Measurements from ENCODE around the gene PARP12.

The PARP12 gene

DNA sequence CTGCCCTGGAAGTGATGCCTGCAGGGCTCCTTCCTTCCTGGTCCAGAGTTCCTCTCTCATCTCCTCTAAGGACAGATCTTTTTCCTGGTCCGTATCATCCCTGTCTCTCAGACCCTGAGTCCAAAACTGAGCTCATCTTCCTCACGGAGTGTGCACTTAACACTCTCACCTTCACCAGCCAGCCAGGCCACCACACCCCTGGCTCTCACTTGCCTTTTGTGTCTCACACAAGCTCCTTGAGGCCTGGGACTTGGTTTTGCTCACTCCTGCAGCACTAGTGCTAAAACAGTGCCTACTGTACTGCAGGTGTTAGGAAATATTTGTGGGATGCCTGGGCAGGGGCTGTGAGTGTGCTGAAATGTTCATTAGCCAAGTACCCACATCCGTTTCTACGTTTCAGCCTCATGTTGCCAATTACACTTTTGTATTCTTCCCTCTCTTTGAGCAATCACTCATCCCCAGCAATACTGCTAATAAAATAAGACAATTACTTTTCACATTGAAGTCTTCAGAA, 21.4 kb upstream of the PARP12 start:
- Histone ChIP-seq H3K27ac (no peak overlapping the region), H3K36me3 (replicated peaks) (no peaks in the 10 kb centered on the region), H3K27me3 (replicated peaks) (no peaks in the 10 kb centered on the region), H3K4me3 (ENCODE audit: low read depth, low read length) (no peak overlapping the region)
- in situ Hi-C loops (cut with HindIII; ENCODE audit: low pct_ligation_motif_present, low sequenced_read_pairs): no loop called here
- no peak for DNase-seq
- TF ChIP-seq, protein P1, sequence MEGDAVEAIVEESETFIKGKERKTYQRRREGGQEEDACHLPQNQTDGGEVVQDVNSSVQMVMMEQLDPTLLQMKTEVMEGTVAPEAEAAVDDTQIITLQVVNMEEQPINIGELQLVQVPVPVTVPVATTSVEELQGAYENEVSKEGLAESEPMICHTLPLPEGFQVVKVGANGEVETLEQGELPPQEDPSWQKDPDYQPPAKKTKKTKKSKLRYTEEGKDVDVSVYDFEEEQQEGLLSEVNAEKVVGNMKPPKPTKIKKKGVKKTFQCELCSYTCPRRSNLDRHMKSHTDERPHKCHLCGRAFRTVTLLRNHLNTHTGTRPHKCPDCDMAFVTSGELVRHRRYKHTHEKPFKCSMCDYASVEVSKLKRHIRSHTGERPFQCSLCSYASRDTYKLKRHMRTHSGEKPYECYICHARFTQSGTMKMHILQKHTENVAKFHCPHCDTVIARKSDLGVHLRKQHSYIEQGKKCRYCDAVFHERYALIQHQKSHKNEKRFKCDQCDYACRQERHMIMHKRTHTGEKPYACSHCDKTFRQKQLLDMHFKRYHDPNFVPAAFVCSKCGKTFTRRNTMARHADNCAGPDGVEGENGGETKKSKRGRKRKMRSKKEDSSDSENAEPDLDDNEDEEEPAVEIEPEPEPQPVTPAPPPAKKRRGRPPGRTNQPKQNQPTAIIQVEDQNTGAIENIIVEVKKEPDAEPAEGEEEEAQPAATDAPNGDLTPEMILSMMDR (IDR thresholded peaks at IDR 0.05; ENCODE audit: low read depth, low read length, missing control alignments): no peak

DNA sequence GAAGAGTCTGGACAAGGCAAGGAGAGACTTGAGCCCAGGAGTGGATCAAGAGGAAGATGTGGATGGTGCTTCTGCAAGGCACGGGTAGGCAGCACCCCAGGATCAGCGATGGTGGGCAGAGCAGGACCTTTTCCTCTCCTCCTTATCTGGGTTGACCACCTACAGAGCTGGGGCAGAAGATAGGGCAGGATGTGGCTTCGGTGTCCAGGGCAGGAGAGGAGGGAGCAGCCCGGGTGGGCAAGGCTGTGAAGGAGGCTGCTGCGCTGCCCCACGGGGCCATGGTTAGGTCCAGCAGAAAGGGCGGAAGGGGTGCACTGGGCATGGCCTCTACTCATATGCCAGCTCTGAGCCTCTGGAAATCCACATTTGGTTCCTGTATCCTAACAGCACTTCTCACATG, 20.0 kb upstream of the PARP12 start:
- TF ChIP-seq, protein P1 (IDR thresholded peaks at IDR 0.05; ENCODE audit: low read depth, low read length, missing control alignments): no peak
- Histone ChIP-seq H3K36me3 (replicated peaks) (no peaks in the 10 kb centered on the region), H3K27me3 (replicated peaks) (no peaks in the 10 kb centered on the region), H3K27ac (no peak overlapping the region), H3K4me3 (ENCODE audit: low read depth, low read length) (no peak overlapping the region)
- in situ Hi-C loops (cut with HindIII; ENCODE audit: low pct_ligation_motif_present, low sequenced_read_pairs): no loop called here
- DNase-seq: no peak

DNA sequence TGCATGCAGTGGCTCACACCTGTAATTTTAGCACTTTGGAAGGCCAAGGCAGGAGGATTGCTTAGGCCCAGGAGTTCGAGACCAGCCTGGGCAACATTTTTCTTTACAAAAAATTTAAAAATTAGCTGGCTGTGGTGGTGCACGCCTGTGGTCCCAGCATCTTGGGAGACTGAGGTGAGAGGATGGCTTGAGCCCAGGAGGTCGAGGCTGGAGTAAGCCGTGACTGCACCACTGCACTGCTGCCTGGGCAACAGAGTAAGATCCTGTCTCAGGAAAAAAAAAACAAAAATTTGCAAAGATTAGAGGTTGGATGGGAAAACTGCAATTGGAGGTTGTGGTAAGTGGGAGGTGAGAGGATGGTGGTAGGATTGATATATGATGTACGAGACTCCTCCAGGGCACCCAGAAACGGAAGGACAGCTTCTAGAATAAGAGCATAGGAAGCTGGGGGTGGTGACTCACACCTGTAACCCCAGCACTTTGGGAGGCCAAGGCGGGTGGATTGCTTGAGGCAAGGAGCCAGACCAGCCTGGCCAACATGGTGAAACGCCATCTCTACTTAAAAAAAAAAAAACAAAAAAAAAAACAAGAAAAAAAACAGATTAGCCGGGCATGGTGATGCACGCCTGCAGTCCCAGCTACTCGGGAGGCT, 19.1 kb upstream of the PARP12 start:
- Histone ChIP-seq H3K36me3 (replicated peaks) (no peaks in the 10 kb centered on the region), H3K27me3 (replicated peaks) (no peaks in the 10 kb centered on the region), H3K4me3 (ENCODE audit: low read depth, low read length) (no peak overlapping the region), H3K27ac (no peak overlapping the region)
- TF ChIP-seq, protein P1 (IDR thresholded peaks at IDR 0.05; ENCODE audit: low read depth, low read length, missing control alignments): no peak
- in situ Hi-C loops (cut with HindIII; ENCODE audit: low pct_ligation_motif_present, low sequenced_read_pairs): no loop called here
- no peak for DNase-seq

DNA sequence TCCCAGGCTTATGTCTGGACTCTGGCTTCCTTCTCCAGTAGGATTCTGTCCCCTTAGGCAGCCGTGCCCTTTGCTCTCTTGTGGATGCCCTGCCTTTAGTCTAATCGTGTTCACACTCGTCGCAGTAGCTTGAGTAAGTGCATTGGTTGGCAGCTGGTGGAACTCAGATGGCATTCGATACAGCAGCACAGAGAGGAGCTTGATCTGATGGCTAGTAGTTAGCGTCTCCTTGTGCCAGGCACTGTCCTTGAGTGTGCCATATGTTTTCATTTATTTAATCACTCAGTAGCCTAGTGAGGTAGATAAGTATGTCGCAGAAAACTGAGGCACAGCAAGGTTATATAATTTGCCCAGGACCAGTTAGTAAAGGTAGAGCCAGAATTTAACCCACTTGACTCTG, 18.2 kb upstream of the PARP12 start:
- Histone ChIP-seq H3K36me3 (replicated peaks) (no peaks in the 10 kb centered on the region), H3K4me3 (ENCODE audit: low read depth, low read length) (no peak overlapping the region), H3K27ac (no peak overlapping the region), H3K27me3 (replicated peaks) (no peaks in the 10 kb centered on the region)
- in situ Hi-C loops (cut with HindIII; ENCODE audit: low pct_ligation_motif_present, low sequenced_read_pairs): no loop called here
- TF ChIP-seq, protein P1 (IDR thresholded peaks at IDR 0.05; ENCODE audit: low read depth, low read length, missing control alignments): no peak
- no peak for DNase-seq

DNA sequence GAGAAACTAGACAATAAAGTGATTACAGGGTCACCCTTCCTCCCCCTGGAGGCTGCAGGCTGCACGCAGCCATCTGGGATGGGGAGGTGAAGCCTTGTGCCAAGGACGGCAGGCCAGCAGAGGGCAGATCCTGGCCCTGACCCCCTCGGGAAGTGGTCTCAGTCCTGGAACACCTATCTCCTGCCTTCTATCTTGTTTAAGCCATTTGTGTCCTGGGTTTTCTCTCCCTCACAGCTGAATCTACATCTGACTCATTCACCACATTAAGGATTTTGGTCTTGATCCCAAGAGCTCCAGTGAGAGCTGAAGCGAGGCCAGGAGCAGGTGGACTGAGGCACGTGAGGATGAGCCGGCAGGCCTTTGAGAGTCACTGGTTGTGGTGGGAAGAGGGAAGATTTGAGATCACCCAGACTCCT, 16.4 kb upstream of the PARP12 start:
- Histone ChIP-seq H3K27ac (no peak overlapping the region), H3K27me3 (replicated peaks) (no peaks in the 10 kb centered on the region), H3K36me3 (replicated peaks) (no peaks in the 10 kb centered on the region), H3K4me3 (ENCODE audit: low read depth, low read length) (no peak overlapping the region)
- DNase-seq: peak; percentile 33
- TF ChIP-seq, protein P1 (IDR thresholded peaks at IDR 0.05; ENCODE audit: low read depth, low read length, missing control alignments): peak; percentile 52
- in situ Hi-C loops (cut with HindIII; ENCODE audit: low pct_ligation_motif_present, low sequenced_read_pairs): no loop called here

DNA sequence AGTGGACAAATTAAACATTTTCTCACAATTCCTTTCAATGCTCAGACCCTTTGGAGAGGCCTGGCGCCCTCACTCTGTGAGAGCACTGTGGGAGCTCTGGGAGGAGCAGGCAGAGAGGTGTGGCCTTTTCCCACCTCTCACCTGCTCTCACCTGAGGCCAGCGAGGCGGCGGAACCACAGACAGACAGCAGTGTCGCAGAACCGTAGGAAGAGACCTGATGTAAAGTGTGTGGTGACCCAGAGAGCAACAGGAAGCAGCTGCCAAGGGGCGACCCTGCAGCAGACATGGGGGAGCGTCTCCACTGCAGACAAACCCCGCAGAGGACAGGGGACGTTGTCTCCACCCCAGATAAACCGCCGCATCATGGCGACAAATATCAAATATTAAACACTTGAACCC, 15.6 kb upstream of the PARP12 start:
- TF ChIP-seq, protein P1 (IDR thresholded peaks at IDR 0.05; ENCODE audit: low read depth, low read length, missing control alignments): no peak
- in situ Hi-C loops (cut with HindIII; ENCODE audit: low pct_ligation_motif_present, low sequenced_read_pairs): no loop called here
- Histone ChIP-seq H3K36me3 (replicated peaks) (no peaks in the 10 kb centered on the region), H3K27me3 (replicated peaks) (no peaks in the 10 kb centered on the region), H3K4me3 (ENCODE audit: low read depth, low read length) (no peak overlapping the region), H3K27ac (no peak overlapping the region)
- DNase-seq: no peak

All from brain microvascular endothelial cell (primary cell).